GM12891 (cell line): Measurements from ENCODE around the gene ZSCAN1.

Experiments
- POLR2A ChIP-seq: IDR thresholded peaks from 2 replicates; pipeline ENCODE4 v1.6.1; 2011; ENCODE audit warnings: low read depth, low read length, control low read depth
- TAF1 ChIP-seq: IDR thresholded peaks from 2 replicates; pipeline ENCODE4 v1.6.1; 2011; ENCODE audit warnings: low read depth, low read length, control low read depth

- TF ChIP-seq TAF1 (no peak), POLR2A (no peak)
Observed at GRCh38 chr19:58035863-58036262, 2.0 kb downstream of the ZSCAN1 start.
